SK-N-SH treated with all-trans-retinoic acid at 6 μM for 48 hours (cell line): ENCODE data around the gene GUK1.

Source experiments
- ATAC-seq: fragments of 200-7000 bp; cut with Tn5 transposase; 3 replicates; pipeline ENCODE4 v1.9.1; 2020; ENCODE audit warnings: mild to moderate bottlenecking, moderate library complexity
- ARNTL ChIP-seq: fragments of 450-650 bp; formaldehyde crosslinking; IDR thresholded peaks from 2 replicates; pipeline ENCODE4 v1.5.0; 2020; ENCODE audit warnings: low read depth, mild to moderate bottlenecking, moderate library complexity, borderline replicate concordance
- CSDC2 ChIP-seq: fragments of 250-450 bp; sonication (Bioruptor Pico); IDR thresholded peaks from 2 replicates; pipeline ENCODE4 v1.5.0; 2020; ENCODE audit warnings: mild to moderate bottlenecking, moderate library complexity
- CSRNP3 ChIP-seq: fragments of 250-450 bp; sonication (Bioruptor Pico); IDR thresholded peaks from 2 replicates; pipeline ENCODE4 v1.5.1; 2021; ENCODE audit warnings: mild to moderate bottlenecking, moderate library complexity
- ESRRG ChIP-seq: fragments of 250-450 bp; sonication (Bioruptor Pico); IDR thresholded peaks from 2 replicates; pipeline ENCODE4 v1.6.1; 2021; ENCODE audit warnings: mild to moderate bottlenecking
- GLIS3 ChIP-seq: fragments of 250-450 bp; sonication (Bioruptor Pico); IDR thresholded peaks from 2 replicates; pipeline ENCODE4 v1.5.0; 2020; ENCODE audit warnings: mild to moderate bottlenecking, moderate library complexity
- ISL1 ChIP-seq: fragments of 250-450 bp; sonication (Bioruptor Pico); IDR thresholded peaks from 2 replicates; pipeline ENCODE4 v2.1.2; 2022; ENCODE audit warnings: mild to moderate bottlenecking, moderate library complexity
- OSR1 ChIP-seq: fragments of 250-450 bp; sonication (Bioruptor Pico); IDR thresholded peaks from 2 replicates; pipeline ENCODE4 v1.8.0; 2022; ENCODE audit warnings: moderate library complexity, mild to moderate bottlenecking, inconsistent platforms
- PATZ1 ChIP-seq: fragments of 250-450 bp; sonication (Bioruptor Pico); IDR thresholded peaks from 2 replicates; pipeline ENCODE4 v1.8.0; 2020; ENCODE audit warnings: mild to moderate bottlenecking, moderate library complexity, borderline replicate concordance
- PPARA ChIP-seq: fragments of 250-450 bp; sonication (Bioruptor Pico); IDR thresholded peaks from 2 replicates; pipeline ENCODE4 v1.5.0; 2020; ENCODE audit warnings: mild to moderate bottlenecking, borderline replicate concordance
- TCF4 ChIP-seq: fragments of 250-450 bp; sonication (Bioruptor Pico); IDR thresholded peaks from 2 replicates; pipeline ENCODE4 v1.8.0; 2021; ENCODE audit warnings: mild to moderate bottlenecking, moderate library complexity, borderline replicate concordance
- TOX ChIP-seq: fragments of 250-450 bp; sonication (Bioruptor Pico); IDR thresholded peaks from 2 replicates; pipeline ENCODE4 v1.8.0; 2021; ENCODE audit warnings: mild to moderate bottlenecking, moderate library complexity, borderline replicate concordance
- TSHZ2 ChIP-seq: fragments of 250-450 bp; sonication (Bioruptor Pico); IDR thresholded peaks from 2 replicates; pipeline ENCODE4 v1.5.0; 2020; ENCODE audit warnings: mild to moderate bottlenecking, moderate library complexity
- ZC3H10 ChIP-seq: fragments of 250-450 bp; sonication (Bioruptor Pico); IDR thresholded peaks from 2 replicates; pipeline ENCODE4 v1.5.1; 2021; ENCODE audit warnings: mild to moderate bottlenecking, moderate library complexity
- ZFP3 ChIP-seq: fragments of 250-450 bp; sonication (Bioruptor Pico); IDR thresholded peaks from 2 replicates; pipeline ENCODE4 v1.5.0; 2020; ENCODE audit warnings: mild to moderate bottlenecking, moderate library complexity
- ZFP30 ChIP-seq: fragments of 450-650 bp; formaldehyde crosslinking; IDR thresholded peaks from 2 replicates; pipeline ENCODE4 v1.5.0; 2022; ENCODE audit warnings: mild to moderate bottlenecking, moderate library complexity
- ZNF565 ChIP-seq: fragments of 450-650 bp; formaldehyde crosslinking; conservative IDR thresholded peaks from 2 replicates; pipeline ENCODE4 v1.5.0; 2020; ENCODE audit warnings: low read depth, mild to moderate bottlenecking, moderate library complexity
- ZNF70 ChIP-seq: fragments of 450-650 bp; formaldehyde crosslinking; IDR thresholded peaks from 2 replicates; pipeline ENCODE4 v1.5.0; 2020; ENCODE audit warnings: mild to moderate bottlenecking, moderate library complexity
- ZNF8 ChIP-seq: fragments of 450-650 bp; formaldehyde crosslinking; IDR thresholded peaks from 2 replicates; pipeline ENCODE4 v1.5.0; 2020; ENCODE audit warnings: mild to moderate bottlenecking, moderate library complexity
- TF ChIP-seq, protein P1 (sequence below): fragments of 250-450 bp; sonication (Bioruptor Pico); IDR thresholded peaks from 2 replicates; pipeline ENCODE4 v1.8.0; 2021; ENCODE audit warnings: low read depth, mild to moderate bottlenecking, moderate library complexity, borderline replicate concordance

Gene GUK1

GRCh38 chr1:228163007-228163753 is 23.1 kb downstream of the GUK1 start (continued):
- TF ChIP-seq PATZ1 = no peak
- TF ChIP-seq ZC3H10 (CRISPR knock-in tag) = no peak

DNA sequence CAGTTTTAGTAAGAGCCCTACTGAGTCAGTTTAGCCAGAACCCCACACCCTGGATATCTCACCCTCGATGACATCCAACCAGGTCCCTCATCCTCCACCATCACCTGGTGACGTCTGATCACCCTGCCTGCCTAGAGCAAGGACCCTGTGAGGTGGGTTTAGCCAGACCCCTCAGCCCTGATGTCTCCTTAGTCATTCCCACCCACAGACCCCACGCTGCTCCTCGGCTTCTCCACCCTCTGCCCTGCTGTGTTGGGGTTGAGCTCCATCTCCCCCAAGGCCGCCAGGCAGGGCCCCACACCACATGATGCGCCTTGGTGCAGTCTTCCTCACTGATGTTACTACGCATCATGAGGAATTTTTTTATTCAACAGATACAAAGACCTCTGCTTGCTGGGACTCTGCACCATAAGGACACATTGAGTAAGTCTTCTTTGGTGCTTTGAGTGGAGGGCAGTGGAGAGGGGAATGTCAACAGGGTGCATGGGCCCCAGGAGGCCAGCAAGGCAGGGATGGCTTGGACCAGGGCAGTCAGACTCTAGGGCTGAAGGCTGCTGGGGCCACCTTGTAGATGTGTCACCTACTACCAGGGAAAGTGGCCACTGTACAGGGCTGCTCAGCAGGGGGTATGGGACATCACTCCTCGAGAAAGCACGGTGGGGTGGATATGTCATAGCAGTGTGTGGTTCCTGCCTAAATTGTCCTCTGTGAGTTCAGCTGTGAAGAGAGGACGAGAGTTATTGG is 23.9 kb downstream of the GUK1 start:
- ATAC-seq = no peak
- TF ChIP-seq ZNF70 (CRISPR knock-in tag) (no peak), CSDC2 (no peak), ZNF565 (CRISPR knock-in tag) (no peak), ESRRG (CRISPR knock-in tag) (no peak), CSRNP3 (CRISPR knock-in tag) (no peak), TSHZ2 (no peak), ZFP3 (CRISPR knock-in tag) (no peak), PPARA (CRISPR knock-in tag) (no peak), ARNTL (CRISPR knock-in tag) (no peak), ZC3H10 (CRISPR knock-in tag) (no peak), ISL1 (CRISPR knock-in tag) (no peak), GLIS3 (CRISPR knock-in tag) (no peak), ZFP30 (no peak), PATZ1 (no peak), OSR1 (CRISPR knock-in tag) (no peak), TCF4 (CRISPR knock-in tag) (no peak), TOX (CRISPR knock-in tag) (no peak), ZNF8 (no peak)
- TF ChIP-seq, protein P1, sequence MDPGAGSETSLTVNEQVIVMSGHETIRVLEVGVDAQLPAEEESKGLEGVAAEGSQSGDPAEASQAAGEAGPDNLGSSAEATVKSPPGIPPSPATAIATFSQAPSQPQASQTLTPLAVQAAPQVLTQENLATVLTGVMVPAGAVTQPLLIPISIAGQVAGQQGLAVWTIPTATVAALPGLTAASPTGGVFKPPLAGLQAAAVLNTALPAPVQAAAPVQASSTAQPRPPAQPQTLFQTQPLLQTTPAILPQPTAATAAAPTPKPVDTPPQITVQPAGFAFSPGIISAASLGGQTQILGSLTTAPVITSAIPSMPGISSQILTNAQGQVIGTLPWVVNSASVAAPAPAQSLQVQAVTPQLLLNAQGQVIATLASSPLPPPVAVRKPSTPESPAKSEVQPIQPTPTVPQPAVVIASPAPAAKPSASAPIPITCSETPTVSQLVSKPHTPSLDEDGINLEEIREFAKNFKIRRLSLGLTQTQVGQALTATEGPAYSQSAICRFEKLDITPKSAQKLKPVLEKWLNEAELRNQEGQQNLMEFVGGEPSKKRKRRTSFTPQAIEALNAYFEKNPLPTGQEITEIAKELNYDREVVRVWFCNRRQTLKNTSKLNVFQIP = no peak
- TF ChIP-seq, all 23 proteins: peak for 0
